Duodenal mucosa (tissue), 2 donors: ENCODE data around the gene PWP2.
"Not testable (repeated sequence)": the region's sequence is repeated elsewhere in the genome, so short reads cannot be mapped to it uniquely, and the experiment has no call there.

Experiments used
- H3K27ac ChIP-seq: one replicate; pipeline ENCODE4 v1.7.0; 2013; ENCODE audit warnings: low read depth, low read length
- H3K27me3 ChIP-seq, 2 donors: one replicate each; pipeline ENCODE4 v1.7.0; 2013; ENCODE audit warnings: low read length in 2 of 2, control low read depth in 1 of 2; ENCODE audit not compliant: insufficient read depth in 2 of 2, control insufficient read depth in 1 of 2
- H3K36me3 ChIP-seq, 2 donors: one replicate each; pipeline ENCODE4 v1.7.0; 2013; ENCODE audit warnings: low read length in 2 of 2, control low read depth in 1 of 2; ENCODE audit not compliant: insufficient read depth in 2 of 2, control insufficient read depth in 1 of 2
- H3K4me1 ChIP-seq, 2 donors: one replicate each; pipeline ENCODE4 v1.7.0; 2013; ENCODE audit warnings: low read length in 2 of 2, control low read depth in 1 of 2; ENCODE audit not compliant: insufficient read depth in 2 of 2, control insufficient read depth in 1 of 2
- H3K4me3 ChIP-seq, 2 donors: one replicate each; pipeline ENCODE4 v1.7.0; 2013; ENCODE audit warnings: low read length in 2 of 2, low read depth in 1 of 2
- H3K9ac ChIP-seq, 2 donors: one replicate each; pipeline ENCODE4 v1.7.0; 2013; ENCODE audit warnings: low read length in 2 of 2, low read depth in 1 of 2
- H3K9me3 ChIP-seq, 2 donors: one replicate each; pipeline ENCODE4 v1.7.0; 2013; ENCODE audit warnings: low read length in 2 of 2, control low read depth in 1 of 2; ENCODE audit not compliant: control insufficient read depth in 1 of 2

The PWP2 gene

DNA sequence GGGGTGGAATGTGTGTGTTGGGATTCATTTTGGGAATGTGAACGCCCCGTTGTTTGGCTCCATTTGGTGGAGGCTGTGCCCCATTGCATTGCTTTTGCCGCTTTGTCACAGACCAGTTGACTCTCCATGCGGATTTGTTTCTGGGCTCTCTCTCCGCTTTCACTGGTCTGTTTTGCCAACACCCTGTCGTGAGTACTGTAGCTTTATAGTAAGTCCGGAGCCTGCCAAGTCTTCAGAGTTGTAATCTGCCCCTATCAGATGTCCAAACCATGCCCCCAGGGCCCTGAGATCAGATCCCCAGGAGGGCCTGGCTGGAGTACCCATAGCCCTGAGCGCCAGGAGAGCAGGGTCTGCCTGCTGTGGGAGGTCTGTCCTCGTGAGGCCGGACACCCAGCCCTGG, 43.1 kb downstream of the PWP2 start:
- H3K9ac ChIP-seq, H3K27me3 ChIP-seq, H3K9me3 ChIP-seq, H3K27ac ChIP-seq, H3K4me1 ChIP-seq, H3K36me3 ChIP-seq, H3K4me3 ChIP-seq: not testable (repeated sequence)

DNA sequence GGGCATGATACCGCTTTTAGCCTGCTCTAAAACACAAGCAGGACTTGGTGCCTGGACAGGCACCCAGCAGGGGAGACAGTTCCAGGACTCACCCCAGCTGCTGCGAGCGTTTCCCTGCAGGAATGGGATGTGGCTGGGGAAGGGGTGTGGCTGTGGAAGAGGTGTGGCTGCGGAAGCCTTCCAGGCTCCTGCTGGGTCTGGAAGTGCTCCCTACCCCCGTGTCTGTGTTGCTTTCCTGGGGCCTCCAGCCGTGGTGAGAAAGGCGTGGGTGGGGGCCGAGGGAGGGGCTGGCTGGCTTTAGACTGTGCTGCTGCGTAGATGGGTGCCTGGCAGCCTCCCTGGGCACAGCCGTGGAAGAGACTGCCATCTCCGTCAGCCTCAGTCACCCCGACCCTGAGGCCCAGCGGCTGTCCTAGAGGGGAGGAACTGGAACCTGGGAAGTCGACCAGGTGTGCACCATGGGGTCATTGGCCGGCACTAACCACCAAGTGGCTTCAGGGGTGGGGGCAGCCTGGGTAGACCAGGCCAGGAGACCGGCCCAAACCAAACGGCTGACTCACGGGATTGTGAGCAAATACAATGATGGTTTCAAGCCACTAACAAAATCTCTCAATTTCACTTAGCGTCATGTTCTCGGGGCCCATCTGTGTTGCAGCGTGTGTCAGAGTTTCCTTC, 46.2 kb downstream of the PWP2 start:
- not testable (repeated sequence) for H3K27ac ChIP-seq, H3K36me3 ChIP-seq, H3K27me3 ChIP-seq, H3K9me3 ChIP-seq, H3K9ac ChIP-seq, H3K4me1 ChIP-seq, H3K4me3 ChIP-seq

DNA sequence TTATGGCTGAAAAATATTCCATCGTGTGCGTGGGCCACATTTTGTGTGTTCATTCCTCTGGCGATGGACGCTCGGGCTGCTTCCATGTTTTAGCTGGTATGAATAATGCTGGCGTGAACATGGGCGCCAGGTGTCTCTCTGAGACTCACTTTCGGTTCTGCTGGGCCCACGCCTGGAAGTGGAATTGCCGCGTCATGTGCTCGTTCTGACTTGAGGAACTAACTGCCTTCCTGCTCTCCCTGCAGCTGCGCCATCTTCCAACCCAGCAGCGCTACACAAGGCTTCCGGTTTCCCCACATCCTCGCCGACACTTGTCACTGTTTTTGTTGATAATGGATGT, 46.7 kb downstream of the PWP2 start:
- not testable (repeated sequence) for H3K27me3 ChIP-seq, H3K4me3 ChIP-seq, H3K27ac ChIP-seq, H3K4me1 ChIP-seq, H3K9me3 ChIP-seq, H3K9ac ChIP-seq, H3K36me3 ChIP-seq

- not testable (repeated sequence) for H3K27ac ChIP-seq, H3K9me3 ChIP-seq, H3K4me1 ChIP-seq, H3K9ac ChIP-seq, H3K36me3 ChIP-seq, H3K27me3 ChIP-seq, H3K4me3 ChIP-seq
These were observed 47.6 kb downstream of the PWP2 start for GRCh38 chr21:44154816-44155230.

DNA sequence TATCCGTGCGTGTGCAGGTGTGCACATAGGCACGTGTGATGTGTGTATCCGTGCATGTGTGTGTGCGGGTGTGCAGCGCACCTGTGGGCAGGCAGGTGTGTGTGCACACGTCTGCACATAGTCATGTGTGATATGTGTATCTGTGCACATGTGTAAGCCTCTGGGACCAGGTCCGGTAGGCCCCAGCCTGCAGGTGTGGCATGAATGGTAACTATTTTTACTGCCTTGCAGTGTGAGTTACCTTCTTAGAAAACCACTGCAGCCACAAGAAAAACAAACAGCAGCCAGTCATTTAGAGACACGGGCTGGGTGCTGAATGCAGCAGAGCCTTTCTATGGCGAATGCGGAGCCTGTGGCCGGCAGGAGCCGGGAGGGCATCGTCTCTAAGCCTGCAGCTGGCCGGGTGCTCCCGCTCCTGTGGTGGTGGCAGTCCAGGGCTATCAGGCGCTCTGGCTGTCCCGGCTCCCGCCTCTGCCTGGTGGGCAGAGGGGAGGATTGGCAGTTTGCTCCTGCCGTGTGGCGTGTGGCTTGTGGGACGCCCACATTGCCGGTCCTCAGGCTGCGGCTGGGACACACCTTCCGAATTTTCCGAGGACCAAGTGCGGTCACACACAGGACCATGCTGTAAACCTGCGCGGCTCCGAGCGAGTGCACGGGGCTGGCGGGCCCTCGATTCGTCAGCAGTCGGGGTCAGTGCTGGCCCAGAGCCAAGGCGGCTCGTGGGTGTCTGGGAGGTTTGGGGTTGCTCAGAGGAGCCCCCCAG, 48.2 kb downstream of the PWP2 start:
- not testable (repeated sequence) for H3K27ac ChIP-seq, H3K4me1 ChIP-seq, H3K9ac ChIP-seq, H3K36me3 ChIP-seq, H3K4me3 ChIP-seq, H3K27me3 ChIP-seq, H3K9me3 ChIP-seq

DNA sequence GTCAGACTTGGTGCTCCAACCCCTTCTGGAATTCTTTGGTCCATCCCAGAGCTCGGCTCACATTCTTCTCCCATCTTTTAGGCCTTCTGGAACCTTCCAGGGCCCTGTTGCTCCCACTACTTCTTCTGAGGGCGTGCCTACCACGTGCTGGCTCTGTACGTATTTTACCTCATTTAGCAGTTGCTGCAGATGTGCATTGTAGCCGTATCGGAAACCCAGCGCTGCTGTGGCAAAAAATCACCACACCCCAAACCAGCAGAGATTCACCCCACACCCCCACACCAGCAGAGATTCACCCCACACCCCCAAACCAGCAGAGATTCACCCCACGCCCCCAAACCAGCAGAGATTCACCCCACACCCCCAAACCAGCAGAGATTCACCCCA, 48.8 kb downstream of the PWP2 start:
- not testable (repeated sequence) for H3K4me1 ChIP-seq, H3K36me3 ChIP-seq, H3K27ac ChIP-seq, H3K9me3 ChIP-seq, H3K27me3 ChIP-seq, H3K4me3 ChIP-seq, H3K9ac ChIP-seq

DNA sequence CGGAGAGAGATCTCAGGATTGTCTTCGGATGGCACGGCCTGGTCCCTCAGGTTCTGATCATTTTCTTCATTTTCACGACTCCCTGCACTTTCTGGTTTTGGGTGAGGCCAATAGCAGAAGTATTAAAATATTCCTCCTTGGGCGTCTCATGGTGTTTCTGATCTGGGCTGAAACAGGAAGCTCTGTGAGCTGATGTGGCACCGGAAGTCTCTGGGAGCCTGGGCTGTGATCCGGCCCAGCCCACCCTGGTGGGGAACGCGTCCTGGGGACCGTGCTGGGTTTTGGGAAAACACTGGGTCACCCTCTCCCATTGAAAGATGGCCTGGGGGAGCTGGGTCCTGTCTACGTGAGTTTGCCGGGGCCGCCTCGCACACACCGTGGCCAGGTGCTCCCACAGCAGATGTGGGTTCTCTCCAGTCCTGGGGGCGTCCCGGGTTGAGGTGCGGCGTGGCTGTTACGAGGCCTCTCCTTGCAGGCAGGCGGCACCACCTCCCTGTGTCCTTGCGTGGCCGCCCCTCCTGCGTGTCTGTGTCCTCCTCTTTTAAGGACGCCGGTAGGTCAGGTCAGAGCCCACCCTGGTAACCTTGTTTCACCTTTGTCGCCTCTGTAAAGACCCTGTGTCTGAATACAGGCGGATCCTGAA, 50.4 kb downstream of the PWP2 start:
- not testable (repeated sequence) for H3K27me3 ChIP-seq, H3K36me3 ChIP-seq, H3K27ac ChIP-seq, H3K4me1 ChIP-seq, H3K9ac ChIP-seq, H3K4me3 ChIP-seq, H3K9me3 ChIP-seq

DNA sequence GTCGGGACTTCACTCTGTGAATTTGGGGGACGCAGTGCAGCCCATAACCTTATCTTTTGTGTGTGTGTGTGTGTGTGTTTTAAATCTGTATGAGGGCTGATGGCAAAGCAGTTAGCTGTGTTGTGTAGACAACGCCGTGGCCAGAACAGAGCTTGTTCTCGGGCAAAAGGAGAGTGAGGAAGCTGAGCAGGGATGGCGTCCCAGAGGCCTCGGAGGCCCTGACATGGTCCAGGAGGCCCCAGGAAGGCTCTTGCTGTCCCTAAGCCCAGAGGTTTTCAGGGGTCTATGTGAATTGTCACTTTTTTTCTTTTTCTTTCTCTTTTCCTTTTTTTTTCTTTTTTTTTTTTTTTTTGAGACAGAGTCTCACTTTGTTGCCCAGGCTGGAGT, 50.9 kb downstream of the PWP2 start:
- H3K9ac ChIP-seq, H3K36me3 ChIP-seq, H3K4me3 ChIP-seq, H3K27ac ChIP-seq, H3K9me3 ChIP-seq, H3K27me3 ChIP-seq, H3K4me1 ChIP-seq: not testable (repeated sequence)

DNA sequence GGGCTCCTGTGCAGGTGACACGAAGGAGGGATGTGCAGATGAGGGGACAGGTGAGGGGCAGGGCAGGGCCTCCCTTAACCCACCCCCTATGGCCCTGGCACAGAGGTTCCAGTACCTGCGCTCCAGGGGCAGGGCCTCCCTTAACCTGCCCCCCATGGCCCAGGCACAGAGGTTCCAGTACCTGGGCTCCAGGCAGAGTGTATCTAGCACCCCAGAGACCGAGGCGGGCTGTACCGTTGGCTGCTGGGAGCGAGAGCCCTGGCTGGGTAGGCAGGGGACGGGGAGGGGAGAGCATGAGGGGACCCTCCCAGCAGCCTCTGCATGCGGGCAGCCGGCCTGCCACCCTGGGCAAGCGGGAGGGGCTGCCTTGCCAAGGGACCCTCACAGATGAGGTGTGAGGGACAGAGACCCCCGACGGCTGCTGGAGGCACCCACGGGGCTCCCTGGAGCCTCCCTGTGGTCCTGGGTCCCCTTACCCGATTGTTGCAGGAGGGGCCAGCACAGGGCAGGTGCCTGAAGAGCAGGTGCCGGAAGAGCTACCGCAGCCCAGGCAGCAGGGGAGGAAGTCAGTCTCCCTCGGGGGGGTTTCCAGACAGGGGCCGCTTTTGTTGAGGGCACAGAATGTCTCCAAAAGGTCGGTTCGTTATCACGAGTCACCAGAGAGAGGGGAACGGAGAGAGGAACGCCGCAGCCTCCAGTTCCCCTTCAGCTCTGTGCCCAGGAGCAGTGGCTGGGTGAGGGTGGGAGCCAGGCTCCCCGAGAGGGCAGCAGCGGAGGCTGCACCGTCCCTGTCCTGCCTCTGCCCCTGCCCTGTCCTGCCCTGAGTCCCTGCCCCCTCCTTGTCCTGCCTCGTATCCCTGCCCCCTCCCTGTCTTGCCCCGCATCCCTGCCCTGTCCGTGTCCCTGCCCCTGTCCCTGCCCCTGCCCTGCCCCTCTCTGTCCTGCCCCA, 52.4 kb downstream of the PWP2 start:
- not testable (repeated sequence) for H3K27me3 ChIP-seq, H3K4me1 ChIP-seq, H3K36me3 ChIP-seq, H3K9ac ChIP-seq, H3K27ac ChIP-seq, H3K4me3 ChIP-seq, H3K9me3 ChIP-seq

DNA sequence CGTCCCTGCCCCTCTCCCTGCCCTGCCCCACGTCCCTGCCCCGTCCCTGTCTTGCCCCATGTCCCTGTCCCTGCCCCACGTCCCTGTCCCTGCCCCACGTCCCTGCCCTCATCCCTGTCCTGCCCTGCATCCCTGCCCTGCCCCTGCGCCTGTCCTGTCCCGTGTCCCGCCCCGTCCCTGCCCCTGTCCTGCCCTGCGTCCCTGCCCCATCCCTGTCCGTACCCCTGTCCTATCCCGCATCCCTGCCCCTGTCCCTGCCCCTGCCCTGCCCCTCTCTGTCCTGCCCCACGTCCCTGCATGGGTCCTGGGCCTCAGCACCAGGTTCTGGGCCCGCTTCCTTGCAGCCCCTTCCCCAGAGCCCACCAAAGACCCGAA, 53.1 kb downstream of the PWP2 start:
- not testable (repeated sequence) for H3K36me3 ChIP-seq, H3K4me3 ChIP-seq, H3K4me1 ChIP-seq, H3K27me3 ChIP-seq, H3K9me3 ChIP-seq, H3K27ac ChIP-seq, H3K9ac ChIP-seq
